Omental fat pad (tissue), 4 donors: ENCODE data around the gene ASB7. TPM values are rescaled to one million over a fixed set of nuclear protein-coding genes. Genes with fewer than 3 reads are reported as not detected.

Source experiments
- ATAC-seq: fragments of 150-250 bp; one replicate; pipeline ENCODE4 v1.9.1; 2016; ENCODE audit warnings: mild to moderate bottlenecking, moderate library complexity; ENCODE audit not compliant: low FRiP score
- DNase-seq: peaks from one replicate; pipeline ENCODE4 v3.0.0-alpha.2; 2019; ENCODE audit warnings: low spot score
- CTCF ChIP-seq, 3 donors: fragments of 450-650 bp; IDR thresholded peaks; one replicate each; pipeline ENCODE4 v1.5.1; 2016 to 2017; ENCODE audit warnings: antibody characterized with exemption in 3 of 3, mild to moderate bottlenecking in 3 of 3, moderate library complexity in 2 of 3
- total RNA-seq, 4 donors: library from RNA; depleted of rRNA; stranded (reverse); fragments of >200 nt; gene quantifications; one replicate each; pipeline ENCODE4 v1.1.0, GENCODE V29; 2016

Gene ASB7
- total RNA-seq, 4 donors from 2014 or later: 9.8 to 13.6 (median 11.1) TPM

GRCh38 chr15:100612539-100612938 is 10.2 kb downstream of the ASB7 start:
- no peak for DNase-seq
- no peak for ATAC-seq
- TF ChIP-seq CTCF (IDR thresholded peaks at IDR 0.05): no peak

GRCh38 chr15:100613208-100613607 is 10.8 kb downstream of the ASB7 start:
- ATAC-seq (no peak), DNase-seq (no peak)
- TF ChIP-seq CTCF (IDR thresholded peaks at IDR 0.05): no peak

- DNase-seq: no peak
- ATAC-seq: no peak
- TF ChIP-seq CTCF (IDR thresholded peaks at IDR 0.05): no peak
Measured at GRCh38 chr15:100614336-100614735, 11.9 kb downstream of the ASB7 start.

- no peak for TF ChIP-seq CTCF (IDR thresholded peaks at IDR 0.05)
- DNase-seq (no peak), ATAC-seq (no peak)
Measured at GRCh38 chr15:100614918-100615317, 12.5 kb downstream of the ASB7 start.

GRCh38 chr15:100615801-100616200 is 13.4 kb downstream of the ASB7 start:
- no peak for TF ChIP-seq CTCF (IDR thresholded peaks at IDR 0.05)
- no peak for ATAC-seq
- DNase-seq: no peak

GRCh38 chr15:100616700-100617099 is 14.3 kb downstream of the ASB7 start:
- DNase-seq (no peak), ATAC-seq (no peak)
- TF ChIP-seq CTCF (IDR thresholded peaks at IDR 0.05): no peak

- no peak for ATAC-seq
- TF ChIP-seq CTCF (IDR thresholded peaks at IDR 0.05): no peak
Measured at GRCh38 chr15:100623301-100623700, 20.9 kb downstream of the ASB7 start.

More at GRCh38 chr15:100623301-100623700, 20.9 kb downstream of the ASB7 start:
- DNase-seq: no peak
